ENCODE results near the gene PRRG3. TPM values are rescaled to one million over a fixed set of nuclear protein-coding genes. Genes with fewer than 3 reads are reported as not detected.

The PRRG3 gene
- total and polyA plus RNA-seq, 9 of the 15 experiments (the other 6 are each of a cell fraction or from before 2014, with no cell fraction given) = not detected

GRCh38 chrX:151701071-151701470, 5.8 kb downstream of the PRRG3 start:
- TF ChIP-seq CTCF (IDR thresholded peaks at IDR 0.05 in 2 of 3, conservative IDR thresholded peaks at IDR 0.05 in 1 of 3; ENCODE audit: insufficient read depth in 2 of 3, low read depth in 1 of 3, low read length in 3 of 3) (no peak), E2F5 (CRISPR knock-in tag; IDR thresholded peaks at IDR 0.05) (no peak), PHF8 (IDR thresholded peaks at IDR 0.05; ENCODE audit: borderline replicate concordance, low read length) (no peak), ZNF398 (CRISPR knock-in tag; IDR thresholded peaks at IDR 0.05) (no peak), ZNF197 (CRISPR knock-in tag; IDR thresholded peaks at IDR 0.05; ENCODE audit: low read depth) (no peak)
- intact Hi-C loops (cut with micrococcal nuclease) = no loop called here
- Histone ChIP-seq H3K9ac (ENCODE audit: insufficient read depth in 1 of 2, low read depth in 2 of 2, low read length in 2 of 2) (no peak overlapping the region), H3K4me3 (no peak overlapping the region), H3K9me1 (ENCODE audit: control insufficient read depth, insufficient read depth, low read length) (no peaks in the 10 kb centered on the region), H2AFZ (ENCODE audit: low read depth, low read length) (no peak overlapping the region), H4K20me1 (replicated peaks; ENCODE audit: control insufficient read depth, insufficient read depth, low read length) (no peaks in the 10 kb centered on the region), H3K27me3 (ENCODE audit: control insufficient read depth in 2 of 2, insufficient read depth in 2 of 2, low read length in 2 of 2) (peaks cover 3 to 53% of the 10 kb centered on the region in 2 experiments; a peak in 3 of 5 replicates), H3K4me2 (ENCODE audit: insufficient read depth, low read length) (no peak overlapping the region), H3K36me3 (ENCODE audit: control insufficient read depth, insufficient read depth, low read length) (no peaks in the 10 kb centered on the region), H3K9me3 (replicated peaks; ENCODE audit: control insufficient read depth, insufficient read depth, low read depth, low read length) (no peaks in the 10 kb centered on the region), H3K79me2 (ENCODE audit: control insufficient read depth, insufficient read depth, low read length) (no peaks in the 10 kb centered on the region), H3K27ac (ENCODE audit: extremely low read depth, low read depth, low read length) (no peak overlapping the region), H3K4me1 (replicated peaks in 1 of 2; ENCODE audit: control insufficient read depth in 2 of 2, insufficient read depth in 2 of 2, low read length in 2 of 2) (no peaks in the 10 kb centered on the region)
- no peak for ATAC-seq
- ChIA-PET CTCF (ENCODE audit: low intra/inter-chr PET ratio) (no interaction called here), POLR2A (no interaction called here)
- no peak for FAIRE-seq
- 6% methylated on average over 4 of the region's 4 CpGs for WGBS (ENCODE audit: insufficient coverage, low coverage, missing lambda C conversion rate)
- no peak for DNase-seq (ENCODE audit: extremely low read depth in 1 of 4, low spot score in 3 of 4)
- BruUV-seq (replicated peaks) = no TSS peak
- in situ Hi-C loops (cut with MboI) = no loop called here

Measured in K562 (cell line).